HG03432 (cell line): ENCODE data around the gene RAD9A.

ENCODE experiments used
- ATAC-seq: cut with Tn5 transposase; IDR thresholded peaks from one replicate; pipeline ENCODE4 v1.9.1; 2021; ENCODE audit warnings: mild to moderate bottlenecking, moderate library complexity; ENCODE audit not compliant: unreplicated experiment

The RAD9A gene

GRCh38 chr11:67437809-67438157 is 46.0 kb downstream of the RAD9A start:
- ATAC-seq: no peak

GRCh38 chr11:67438158-67438902 is 46.5 kb downstream of the RAD9A start:
- ATAC-seq: no peak

GRCh38 chr11:67439321-67440228 is 47.8 kb downstream of the RAD9A start:
- no peak for ATAC-seq

- no peak for ATAC-seq
Measured at GRCh38 chr11:67440229-67441097, 48.7 kb downstream of the RAD9A start.

- no peak for ATAC-seq
Measured at GRCh38 chr11:67441098-67441563, 49.3 kb downstream of the RAD9A start.

- no peak for ATAC-seq
Measured at GRCh38 chr11:67441731-67442351, 50.1 kb downstream of the RAD9A start.

GRCh38 chr11:67442504-67443404 is 51.0 kb downstream of the RAD9A start:
- ATAC-seq: peak; percentile 1

GRCh38 chr11:67445515-67445914 is 53.7 kb downstream of the RAD9A start:
- ATAC-seq: no peak
